Stimulated activated CD4-positive, alpha-beta T cell treated with anti-CD3 and anti-CD28 coated beads, TNF-alpha, amount 100 ng/mL, for 4 hours (primary cell): ENCODE data around the gene ST6GALNAC3.
"Not testable (repeated sequence)": the region's sequence is repeated elsewhere in the genome, so short reads cannot be mapped to it uniquely, and the experiment has no call there.

Source experiments
- DNase-seq, 3 experiments: peaks; one replicate each; pipeline ENCODE4 v3.0.0-alpha.2; 2020; ENCODE audit warnings: low read depth in 3 of 3

The ST6GALNAC3 gene

DNA sequence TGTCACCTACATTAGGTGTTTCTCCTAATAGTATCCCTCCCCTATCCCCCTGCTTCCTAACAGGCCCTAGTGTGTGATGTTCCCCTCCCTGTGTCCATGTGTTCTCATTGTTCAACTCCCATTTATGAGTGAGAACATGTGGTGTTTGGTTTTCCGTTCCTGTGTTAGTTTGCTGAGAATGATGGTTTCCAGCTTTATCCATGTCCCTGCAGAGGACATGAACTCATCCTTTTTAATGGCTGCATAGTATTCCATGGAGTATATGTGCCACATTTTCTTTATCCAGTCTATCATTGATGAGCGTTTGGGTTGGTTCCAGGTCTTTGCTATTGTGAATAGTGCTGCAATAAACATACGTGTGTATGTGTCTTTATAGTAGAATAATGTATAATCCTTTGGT is 267.3 kb downstream of the ST6GALNAC3 start:
- DNase-seq: not testable (repeated sequence)

DNA sequence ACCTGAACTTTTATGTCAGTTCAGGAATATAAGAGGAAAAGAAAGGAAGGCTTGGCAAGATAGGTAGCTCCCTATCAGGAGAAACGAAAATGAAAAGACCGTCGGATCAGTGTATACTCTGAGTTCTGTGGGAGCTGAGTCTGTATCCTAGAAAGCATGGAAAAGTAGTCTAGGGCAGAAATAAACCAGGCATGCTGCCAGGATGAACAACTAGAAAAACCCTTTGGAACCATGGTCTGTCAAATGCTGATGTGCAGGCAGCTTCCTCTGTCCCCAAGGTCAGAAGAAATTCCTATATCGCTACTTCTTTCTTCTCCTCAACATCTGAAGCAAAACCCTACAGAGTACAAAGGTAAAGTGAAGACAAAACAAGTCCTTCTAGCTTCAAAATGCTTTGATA is 268.8 kb downstream of the ST6GALNAC3 start:
- DNase-seq: no peak

DNA sequence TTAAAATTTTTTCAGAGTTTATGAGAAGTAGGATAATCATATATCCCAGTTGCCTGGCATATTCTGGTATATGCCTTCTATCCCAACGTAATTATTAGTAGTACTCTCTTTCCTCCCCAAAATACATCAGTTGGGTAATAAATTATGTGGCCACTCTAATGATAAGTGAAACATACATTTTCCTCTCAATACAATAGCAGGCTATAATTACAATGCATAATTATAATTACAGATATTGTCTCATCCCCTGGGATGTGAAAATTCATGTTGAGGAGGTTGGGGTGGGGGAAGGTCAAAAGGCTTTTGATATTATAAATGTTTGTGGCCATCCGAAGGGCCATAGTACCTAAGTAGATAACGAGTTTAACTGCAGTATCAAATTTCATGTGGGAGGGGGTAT is 277.1 kb downstream of the ST6GALNAC3 start:
- DNase-seq: no peak

DNA sequence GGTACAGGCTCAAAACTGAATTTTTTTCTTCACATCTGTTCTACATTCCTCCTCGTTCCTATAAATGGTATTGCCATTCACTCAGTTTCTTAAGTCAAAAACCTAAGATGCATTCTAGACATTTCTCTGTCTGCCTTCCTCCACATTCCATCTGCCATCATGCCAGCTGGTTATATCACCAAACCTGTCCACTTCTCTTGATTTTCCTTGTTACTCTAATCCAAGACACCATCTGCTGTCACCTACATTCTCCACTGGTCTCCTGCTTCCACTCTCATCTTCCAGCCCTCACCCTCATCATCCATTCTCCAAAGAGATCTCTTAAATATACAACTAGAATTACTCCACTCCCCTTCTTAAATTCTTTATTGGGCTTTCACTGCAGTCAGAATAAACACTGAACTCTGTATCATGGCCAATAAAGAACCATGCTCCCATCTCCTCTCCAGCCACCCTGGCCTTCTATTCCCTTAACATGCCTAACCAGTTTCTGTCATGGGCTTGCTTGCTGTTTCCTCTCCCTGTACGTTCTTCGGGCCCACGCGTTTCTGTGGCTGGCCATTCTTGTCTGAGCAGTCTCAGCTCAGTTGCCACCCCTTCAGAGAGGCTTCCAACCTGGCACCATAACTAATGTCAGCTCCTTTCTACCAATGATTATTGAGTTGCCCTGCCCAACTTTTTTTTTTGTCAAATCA is 278.3 kb downstream of the ST6GALNAC3 start:
- DNase-seq: no peak

DNA sequence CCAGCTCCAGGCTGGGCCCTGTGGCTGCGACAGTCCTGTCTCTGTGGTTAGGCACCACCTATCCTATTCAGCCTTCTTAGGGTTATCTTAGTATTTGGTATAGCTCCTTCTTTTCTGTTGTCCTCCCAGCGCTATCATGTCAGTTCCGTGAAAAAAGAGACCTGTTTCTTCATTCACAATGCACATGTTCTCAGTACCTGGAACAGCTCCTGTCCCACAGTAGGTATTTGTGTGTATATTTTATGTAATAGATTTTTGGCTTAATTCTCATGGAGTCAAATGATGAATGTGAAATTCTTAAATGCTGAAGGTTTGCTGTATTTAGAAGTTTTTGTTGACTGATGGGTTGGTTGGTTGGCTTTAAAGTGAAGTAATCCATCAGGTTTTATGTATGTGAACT is 279.7 kb downstream of the ST6GALNAC3 start:
- no peak for DNase-seq

DNA sequence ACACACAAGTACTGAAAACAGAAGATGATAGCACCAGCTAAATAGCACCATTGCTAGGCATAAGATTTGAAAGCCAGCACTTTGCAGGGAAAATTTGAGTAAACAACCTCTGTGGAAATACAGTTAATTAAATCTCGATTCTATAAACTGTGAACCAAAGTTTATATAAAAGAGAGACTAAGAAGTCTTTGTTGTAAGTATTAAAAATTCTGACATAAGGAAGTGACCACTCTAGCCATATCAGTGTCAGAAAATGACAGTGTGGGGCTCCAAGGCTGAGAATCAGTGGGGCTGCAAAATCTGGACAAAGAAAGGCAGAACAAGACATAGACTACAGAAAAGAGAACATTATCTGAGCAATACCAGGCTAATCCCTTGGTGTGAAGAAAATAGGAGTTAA is 292.2 kb downstream of the ST6GALNAC3 start:
- no peak for DNase-seq

DNA sequence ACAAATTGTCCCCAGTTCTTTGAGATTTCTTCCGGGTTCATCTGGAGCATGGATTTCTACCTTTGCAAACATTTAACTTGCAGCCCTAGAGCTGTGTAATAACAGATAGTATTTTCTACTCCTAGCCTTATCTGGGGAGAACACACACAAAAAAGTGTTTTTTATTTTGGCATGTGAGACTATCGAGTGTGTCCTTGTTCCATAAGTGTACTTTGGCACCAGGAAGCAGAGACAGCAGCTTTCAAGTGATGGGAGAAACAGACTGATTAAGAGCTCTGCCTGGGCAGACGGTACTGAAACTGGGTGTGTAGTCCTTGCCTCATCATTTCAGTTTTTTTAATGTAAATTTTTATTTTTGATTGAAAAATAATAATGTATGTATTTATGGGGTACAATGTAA is 297.4 kb downstream of the ST6GALNAC3 start:
- DNase-seq: no peak

DNA sequence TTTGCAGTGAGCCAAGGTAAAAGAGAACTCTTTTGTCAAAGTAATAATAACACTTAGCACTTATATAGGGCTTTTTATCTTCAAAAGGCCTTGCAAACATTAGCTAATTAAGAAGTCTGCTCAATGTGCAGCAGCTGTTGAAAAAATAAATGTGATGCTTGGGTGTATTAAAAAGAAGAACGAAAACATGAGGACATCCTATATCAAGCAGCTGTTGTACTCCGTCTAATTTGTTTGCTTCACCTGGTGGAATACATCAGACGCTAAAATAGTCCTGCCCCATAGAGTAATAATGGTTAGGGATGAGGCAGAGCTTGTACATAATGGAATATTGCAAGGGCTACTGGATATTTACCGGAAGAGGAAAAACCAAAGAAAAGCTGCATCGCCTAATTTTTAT is 299.5 kb downstream of the ST6GALNAC3 start:
- no peak for DNase-seq

DNA sequence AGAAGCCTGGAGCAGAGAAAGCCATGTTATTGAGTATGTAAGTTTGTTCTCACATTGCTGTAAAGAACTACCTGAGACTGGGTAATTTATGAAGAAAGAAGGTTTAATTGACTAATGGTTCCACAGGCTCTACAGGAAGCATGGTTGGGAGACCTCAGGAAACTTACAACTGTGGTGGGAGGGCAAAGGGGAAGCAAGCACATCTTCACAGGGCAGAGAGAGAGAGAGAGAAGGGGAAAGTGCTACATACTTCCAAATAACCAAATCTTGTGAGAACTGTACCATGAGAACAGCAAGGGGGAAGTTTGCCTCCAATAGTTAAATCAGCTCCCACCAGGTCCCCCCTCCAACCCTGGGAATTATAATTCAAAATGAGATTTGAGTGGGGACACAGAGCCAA is 302.7 kb downstream of the ST6GALNAC3 start:
- DNase-seq: no peak

DNA sequence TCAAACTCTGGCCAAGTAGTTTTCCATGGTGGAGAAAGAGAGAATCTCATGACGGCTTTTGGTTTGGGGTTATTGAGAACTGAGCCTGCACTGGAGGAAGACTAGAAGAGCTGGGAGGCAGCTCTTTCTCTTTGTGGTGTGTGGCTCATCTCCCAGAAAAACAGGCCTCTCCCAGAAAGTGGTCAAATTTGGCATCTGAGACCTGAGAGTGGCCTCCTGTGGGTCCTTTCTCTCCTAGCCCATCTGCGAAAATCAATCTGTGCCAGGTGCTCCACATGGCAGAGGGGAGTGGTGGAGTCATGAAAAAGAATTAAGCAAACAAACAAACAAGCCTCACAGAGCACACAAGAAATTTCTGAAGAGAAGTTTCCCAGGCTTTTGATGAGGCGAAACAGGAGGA is 305.0 kb downstream of the ST6GALNAC3 start:
- no peak for DNase-seq

DNA sequence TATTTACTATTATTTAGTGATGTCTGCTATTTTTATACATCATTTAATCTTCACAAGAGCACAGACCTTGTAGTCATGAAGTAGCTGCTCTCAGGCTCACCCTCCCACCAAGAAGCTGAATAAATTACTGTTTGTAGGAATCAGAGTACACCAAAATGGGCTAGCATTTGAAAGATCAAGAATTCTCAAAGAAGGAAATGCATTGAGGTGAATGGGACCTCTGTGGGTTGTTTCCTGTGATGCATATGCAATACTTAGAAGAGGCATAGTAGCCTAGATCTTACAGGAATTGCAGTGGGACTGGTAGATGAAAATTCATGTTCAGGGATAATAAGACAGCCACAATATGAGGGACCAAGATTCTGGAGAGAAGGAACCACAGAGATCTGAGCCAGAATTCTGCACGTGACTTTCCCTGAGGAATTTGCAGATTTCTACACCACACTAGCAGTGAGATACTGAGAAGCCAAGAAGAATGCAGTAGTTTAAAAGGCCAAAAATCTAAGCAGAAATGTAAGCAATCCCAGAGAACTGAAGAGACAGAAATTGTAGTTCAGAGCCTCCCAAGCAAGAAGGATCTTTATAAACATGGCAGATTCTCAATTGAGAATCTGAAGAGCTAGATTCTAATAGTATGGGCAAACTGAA is 307.0 kb downstream of the ST6GALNAC3 start:
- no peak for DNase-seq

DNA sequence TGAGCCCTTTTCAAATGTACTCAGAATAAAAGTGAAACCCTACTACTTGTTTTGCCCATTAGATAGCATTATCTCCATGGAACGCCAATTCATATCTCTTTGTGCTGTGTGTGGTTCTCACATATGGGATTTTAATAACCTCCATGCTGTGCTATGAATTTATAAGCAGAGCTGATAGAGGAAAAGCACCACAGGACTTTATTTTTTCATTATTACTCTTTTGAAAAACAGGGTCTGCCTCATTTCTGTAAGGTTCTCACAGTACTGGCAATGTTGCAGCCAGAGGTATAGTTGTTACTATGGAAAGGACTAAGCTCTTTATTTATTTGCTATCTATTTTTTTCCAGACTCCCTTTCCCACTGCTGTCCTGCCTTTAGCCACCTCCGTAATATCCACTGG is 313.7 kb downstream of the ST6GALNAC3 start:
- DNase-seq: no peak

DNA sequence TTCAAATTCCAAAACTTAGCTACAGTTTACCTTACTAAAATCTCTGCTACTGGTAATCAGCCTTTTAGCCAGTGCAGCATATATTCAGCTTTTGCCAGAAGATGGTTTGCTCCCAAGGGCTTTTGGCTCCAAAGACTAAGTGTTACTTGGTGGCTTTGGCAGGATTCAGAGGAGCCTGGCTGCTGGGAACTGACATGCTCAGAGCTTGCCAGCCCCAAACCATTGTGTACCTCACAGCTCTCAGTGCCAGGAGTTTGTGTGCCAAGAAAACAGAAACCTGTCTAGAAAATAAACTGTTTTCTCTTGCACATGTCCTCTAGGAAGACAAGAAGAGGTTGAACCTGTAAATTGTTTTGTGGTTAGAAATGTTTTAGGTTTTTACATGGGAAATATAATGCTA is 315.9 kb downstream of the ST6GALNAC3 start:
- no peak for DNase-seq

DNA sequence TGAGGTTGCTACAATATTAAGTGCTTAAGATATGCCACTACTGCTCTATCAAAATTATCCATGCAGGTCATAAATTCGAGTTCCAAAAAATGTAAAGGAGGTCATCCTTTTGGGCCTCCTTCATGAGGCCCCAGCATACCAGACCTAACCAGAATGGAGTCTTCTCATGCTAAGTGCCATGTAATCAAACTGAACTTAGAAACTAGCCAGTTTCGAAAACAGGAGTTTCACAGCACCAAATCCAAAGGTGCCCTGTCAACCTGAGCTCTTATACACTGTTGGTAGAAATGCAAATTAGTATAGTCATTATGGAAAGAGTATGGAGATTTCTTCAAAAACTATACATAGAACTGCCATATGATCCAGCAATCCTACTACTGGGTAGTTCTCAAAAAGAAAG is 320.5 kb downstream of the ST6GALNAC3 start:
- no peak for DNase-seq

DNA sequence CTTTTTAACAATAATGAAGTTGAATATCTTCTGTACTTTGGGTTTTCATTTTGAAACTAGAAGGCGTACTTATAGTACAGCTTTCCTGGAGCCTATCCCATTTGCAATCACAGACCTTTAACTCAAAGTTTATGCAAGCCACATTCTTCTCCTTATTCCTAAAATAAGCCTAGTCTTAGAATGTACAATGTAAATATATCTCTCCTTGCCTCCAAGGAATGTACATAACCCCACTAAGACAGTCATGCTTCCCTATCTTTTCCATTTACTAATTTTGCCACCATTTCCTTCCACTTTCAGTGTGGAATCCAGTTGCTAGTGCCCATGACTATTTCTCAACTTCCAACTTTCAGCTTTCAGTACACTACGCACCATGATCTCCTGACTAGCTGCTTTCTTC is 327.6 kb downstream of the ST6GALNAC3 start:
- DNase-seq: no peak

DNA sequence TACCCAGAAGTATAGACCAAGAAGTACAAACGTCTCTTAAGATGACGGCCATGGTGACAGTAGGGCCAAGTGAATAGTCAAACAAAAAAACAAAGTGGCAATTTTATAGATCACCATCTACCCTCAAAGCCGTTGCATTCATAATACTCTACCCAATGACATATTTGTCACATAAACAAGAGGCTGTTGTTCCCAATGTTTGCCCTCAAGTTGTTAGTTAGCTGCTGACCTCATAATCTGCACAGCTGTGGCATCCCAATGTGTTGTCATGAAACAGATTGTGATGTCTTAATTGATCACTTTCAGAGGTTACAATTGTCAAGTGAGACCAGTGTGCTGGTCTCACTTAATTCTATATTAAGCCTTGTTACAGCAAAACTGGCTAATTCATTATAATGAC is 333.8 kb downstream of the ST6GALNAC3 start:
- DNase-seq: no peak

DNA sequence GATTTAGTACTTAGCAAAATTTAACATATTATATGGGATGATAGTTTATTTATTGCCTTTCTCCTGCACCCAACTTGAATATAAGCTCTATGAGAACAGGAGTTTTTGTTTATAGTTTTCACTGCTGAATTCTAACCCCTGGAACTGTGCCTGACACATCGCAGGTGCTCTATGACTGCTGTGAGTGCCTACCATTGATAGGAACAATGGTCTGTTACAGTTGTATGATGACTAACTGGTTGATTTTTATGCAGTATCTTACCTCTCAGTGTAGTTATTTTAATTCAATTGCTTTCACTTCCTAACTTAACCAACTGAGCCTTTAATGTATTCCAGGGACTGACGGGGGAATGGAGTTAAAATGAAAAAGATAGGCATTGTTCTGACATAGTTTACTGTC is 336.0 kb downstream of the ST6GALNAC3 start:
- DNase-seq: no peak

DNA sequence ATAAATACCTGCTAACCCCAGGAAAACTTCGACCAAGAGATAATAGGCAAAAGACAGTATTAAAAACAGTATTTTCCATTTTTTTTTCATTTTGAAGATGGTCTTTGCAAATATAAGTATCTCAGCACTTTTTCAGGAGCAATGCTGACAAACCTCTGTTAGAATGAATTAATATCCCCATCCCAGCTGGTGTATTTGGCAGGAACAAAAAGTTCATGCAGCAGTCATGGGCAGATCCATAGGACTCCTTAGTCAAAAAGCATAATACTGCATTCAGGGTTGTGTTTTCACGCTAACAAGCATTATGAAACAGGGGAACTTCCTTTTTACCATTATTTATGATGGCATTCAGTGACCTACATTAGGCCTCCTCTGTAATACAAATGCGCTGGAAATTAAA is 344.0 kb downstream of the ST6GALNAC3 start:
- no peak for DNase-seq

DNA sequence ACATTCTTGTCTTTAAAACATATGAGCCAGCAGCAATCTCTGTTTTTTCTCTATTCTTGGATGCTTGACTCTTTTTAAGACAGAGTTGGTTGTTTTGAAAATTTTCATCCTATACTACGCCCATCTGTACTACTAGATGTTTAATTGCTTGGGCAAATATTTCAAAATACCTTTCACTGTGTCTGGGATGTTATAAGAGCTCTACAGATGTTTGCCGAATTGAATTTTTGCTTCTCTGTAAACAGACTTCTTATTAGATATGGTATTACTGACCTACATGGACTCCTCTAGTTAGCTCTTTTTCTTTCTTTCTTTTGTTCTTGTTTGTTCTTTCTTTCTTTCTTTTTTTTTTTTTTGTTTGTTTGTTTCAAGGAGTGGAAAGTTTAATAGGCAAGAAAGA is 345.1 kb downstream of the ST6GALNAC3 start:
- no peak for DNase-seq

DNA sequence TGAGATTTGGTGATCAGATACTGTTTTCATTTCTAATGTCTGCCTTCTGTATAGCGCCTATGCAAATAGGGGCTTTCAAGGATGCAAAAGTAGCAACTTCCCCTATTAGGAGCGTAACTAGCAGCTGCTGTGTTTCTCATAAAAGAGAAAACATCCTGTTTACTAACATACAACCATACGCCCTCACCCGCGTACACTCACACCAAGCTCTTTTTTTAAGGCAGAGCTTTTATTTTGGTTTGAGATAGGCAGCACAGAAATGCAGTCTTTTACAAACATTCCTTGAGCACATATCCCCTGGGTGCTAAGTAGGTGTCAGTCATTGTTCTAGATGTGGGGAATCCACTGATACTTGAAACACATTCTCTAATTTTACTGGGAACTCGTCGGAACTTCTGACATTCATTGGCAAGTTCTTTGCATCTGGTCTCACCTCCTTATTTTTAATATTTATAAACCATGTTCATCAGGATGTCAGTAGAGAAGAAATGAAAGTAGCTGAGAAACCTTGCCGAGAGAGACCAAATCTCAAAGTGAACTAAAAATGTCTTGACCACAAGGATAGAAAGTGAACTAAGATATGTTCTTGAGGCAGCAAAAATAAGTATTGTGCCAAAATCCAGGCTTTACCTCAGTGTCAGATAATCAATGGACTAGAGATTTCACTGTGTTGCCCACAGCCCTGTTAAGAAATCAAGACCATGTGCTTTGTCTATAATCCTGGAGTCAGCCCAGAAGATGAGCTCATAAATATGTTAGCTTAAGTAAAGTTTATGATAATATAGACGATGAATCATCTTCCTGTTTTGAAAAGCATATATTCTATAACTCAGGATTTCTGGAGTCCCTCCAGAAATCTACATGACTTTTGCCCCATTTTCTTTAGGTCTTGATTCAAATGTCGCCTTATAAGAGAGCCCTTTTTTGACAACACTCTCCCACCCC is 350.9 kb downstream of the ST6GALNAC3 start:
- DNase-seq: no peak

DNA sequence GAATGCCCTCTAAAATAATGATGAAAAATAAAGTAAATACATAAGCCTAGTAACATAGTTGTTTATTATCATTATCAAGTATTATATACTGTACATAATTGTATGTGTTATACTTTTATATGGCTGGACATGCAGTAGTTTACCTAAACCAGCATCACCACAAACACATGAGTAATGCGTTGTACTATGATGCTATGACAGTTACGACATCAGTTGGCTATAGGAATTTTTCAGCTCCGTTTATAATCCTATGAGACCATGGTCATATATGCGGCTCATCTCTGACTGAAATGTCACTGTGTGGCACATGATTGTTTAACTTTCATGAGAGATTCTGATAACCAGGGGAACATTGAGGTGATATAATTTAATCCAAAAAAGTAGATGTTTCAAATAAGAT is 352.1 kb downstream of the ST6GALNAC3 start:
- no peak for DNase-seq

DNA sequence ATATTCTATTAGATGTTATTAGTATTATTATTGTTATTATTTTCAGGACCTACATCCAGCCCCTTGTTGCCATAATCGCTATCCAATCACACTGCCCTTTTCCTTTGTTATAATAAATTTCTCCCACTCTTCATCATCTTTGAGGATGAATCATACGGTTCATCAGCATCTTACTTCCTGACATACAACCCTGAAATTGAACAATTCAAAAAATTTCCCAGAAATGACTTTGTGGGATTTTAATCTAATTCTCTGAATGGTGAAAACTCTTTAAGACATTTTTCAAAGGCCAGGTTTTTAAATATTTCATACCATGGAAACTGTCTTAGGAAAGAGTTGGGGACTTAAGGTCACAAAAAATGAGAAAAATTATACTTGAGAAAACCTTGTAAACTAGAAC is 353.5 kb downstream of the ST6GALNAC3 start:
- no peak for DNase-seq

DNA sequence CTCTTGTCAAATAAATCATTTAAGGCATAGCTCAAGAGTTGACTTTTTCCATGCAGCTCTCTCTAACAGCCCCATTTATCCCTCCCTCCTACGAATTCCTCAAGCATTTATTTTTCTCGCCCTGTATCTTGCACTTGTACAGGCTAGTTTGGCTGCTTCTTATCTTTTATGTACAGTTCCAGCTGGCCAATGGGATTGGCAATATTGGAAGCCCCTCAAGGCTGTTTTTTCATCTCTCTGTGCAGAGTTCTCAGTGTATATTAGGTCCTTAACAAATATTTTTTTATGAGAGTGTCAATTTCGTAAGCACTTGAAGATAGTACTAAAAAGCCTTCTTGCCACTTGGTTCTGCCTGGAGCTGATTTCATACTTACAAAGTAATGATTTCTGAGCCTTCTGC is 356.0 kb downstream of the ST6GALNAC3 start:
- no peak for DNase-seq
